ENCODE results near the gene XIST.
"Not testable (repeated sequence)": the region's sequence is repeated elsewhere in the genome, so short reads cannot be mapped to it uniquely, and the experiment has no call there.

Gene XIST

GRCh38 chrX:73838123-73838522, 14.4 kb downstream of the XIST start:
- DNase-seq = no peak

GRCh38 chrX:73836956-73837477, 15.5 kb downstream of the XIST start:
- no peak for DNase-seq

GRCh38 chrX:73834219-73834618, 18.3 kb downstream of the XIST start:
- no peak for DNase-seq

GRCh38 chrX:73832319-73832718, 20.2 kb downstream of the XIST start:
- DNase-seq = no peak

- no peak for DNase-seq
Measured at GRCh38 chrX:73831500-73831899, 21.0 kb downstream of the XIST start.

GRCh38 chrX:73830489-73831414, 21.8 kb downstream of the XIST start:
- no peak for DNase-seq

- no peak for DNase-seq
Measured at GRCh38 chrX:73829890-73830466, 22.5 kb downstream of the XIST start.

- no peak for DNase-seq
Measured at GRCh38 chrX:73828080-73828720, 24.3 kb downstream of the XIST start.

GRCh38 chrX:73827406-73827805, 25.1 kb downstream of the XIST start:
- no peak for DNase-seq

GRCh38 chrX:73826996-73827395, 25.5 kb downstream of the XIST start:
- no peak for DNase-seq

GRCh38 chrX:73825569-73825968, 26.9 kb downstream of the XIST start:
- DNase-seq = no peak

- no peak for DNase-seq
Measured at GRCh38 chrX:73823473-73824004, 29.0 kb downstream of the XIST start.

GRCh38 chrX:73822775-73823174, 29.7 kb downstream of the XIST start:
- DNase-seq = no peak

GRCh38 chrX:73821921-73822559, 30.5 kb downstream of the XIST start:
- DNase-seq = no peak

- DNase-seq = not testable (repeated sequence)
Measured at GRCh38 chrX:73819864-73820558, 32.5 kb downstream of the XIST start.

GRCh38 chrX:73818200-73819116, 34.1 kb downstream of the XIST start:
- no peak for DNase-seq

- DNase-seq = no peak
Measured at GRCh38 chrX:73817393-73818199, 34.9 kb downstream of the XIST start.

GRCh38 chrX:73812256-73812655, 40.3 kb downstream of the XIST start:
- no peak for DNase-seq

- DNase-seq = not testable (repeated sequence)
Measured at GRCh38 chrX:73804109-73804508, 48.4 kb downstream of the XIST start.

GRCh38 chrX:73799888-73800287, 52.6 kb downstream of the XIST start:
- DNase-seq = no peak
